Fibroblast of lung (primary cell): ENCODE data around the gene ARHGEF7. TPM values are rescaled to one million over a fixed set of nuclear protein-coding genes. Genes with fewer than 3 reads are reported as not detected.
A peak's percentile ranks its signal among the peaks of the same experiment; 100 is the strongest.

Experiments used
- DNase-seq, 2 donors: peaks; one replicate each; pipeline versions ENCODE4 v3.0.0 to v3.0.0-alpha.2; 2010; ENCODE audit warnings: low read depth in 2 of 2
- H2AFZ ChIP-seq: 2 replicates; pipeline ENCODE4 v1.5.1; 2012; ENCODE audit warnings: low read length, control low read depth, inconsistent platforms
- H3K27ac ChIP-seq: 2 replicates; pipeline ENCODE4 v1.5.1; 2011; ENCODE audit warnings: low read length, control low read depth; ENCODE audit not compliant: insufficient read depth
- H3K27me3 ChIP-seq: 2 replicates; pipeline ENCODE4 v1.5.1; 2011; ENCODE audit warnings: mild to moderate bottlenecking, low read length; ENCODE audit not compliant: control insufficient read depth, insufficient read depth
- H3K36me3 ChIP-seq: 2 replicates; pipeline ENCODE4 v1.5.1; 2011; ENCODE audit warnings: low read length; ENCODE audit not compliant: control insufficient read depth, insufficient read depth
- H3K4me1 ChIP-seq: 2 replicates; pipeline ENCODE4 v1.5.1; 2011; ENCODE audit warnings: low read length; ENCODE audit not compliant: control insufficient read depth, insufficient read depth; ENCODE audit errors: extremely low read depth
- H3K4me2 ChIP-seq: 2 replicates; pipeline ENCODE4 v1.5.1; 2011; ENCODE audit warnings: low read length, control low read depth; ENCODE audit not compliant: insufficient read depth; ENCODE audit errors: extremely low read depth
- H3K4me3 ChIP-seq, 4 experiments: fragments of 200-600 bp in 1 of 4; sonication (generic) in 1 of 4; replicated peaks in 1 of 4; 2 replicates each; pipeline ENCODE4 v1.5.1; 2011 to 2016; ENCODE audit warnings: low read length in 4 of 4, low read depth in 3 of 4, mild to moderate bottlenecking in 3 of 4, control low read depth in 2 of 4, inconsistent platforms in 1 of 4, mixed read lengths in 1 of 4; ENCODE audit not compliant: insufficient read depth in 1 of 4; ENCODE audit errors: control extremely low read depth in 1 of 4
- H3K79me2 ChIP-seq: 2 replicates; pipeline ENCODE4 v1.5.1; 2012; ENCODE audit warnings: mild to moderate bottlenecking, low read length, inconsistent platforms; ENCODE audit not compliant: control insufficient read depth, insufficient read depth
- H3K9ac ChIP-seq: 2 replicates; pipeline ENCODE4 v1.5.1; 2011; ENCODE audit warnings: mild to moderate bottlenecking, low read length, control low read depth; ENCODE audit not compliant: insufficient read depth
- H3K9me3 ChIP-seq: 2 replicates; pipeline ENCODE4 v1.5.1; 2012; ENCODE audit warnings: low read depth, low read length; ENCODE audit not compliant: control insufficient read depth, insufficient read depth
- H4K20me1 ChIP-seq: 2 replicates; pipeline ENCODE4 v1.5.1; 2011; ENCODE audit warnings: low read length; ENCODE audit not compliant: control insufficient read depth, insufficient read depth; ENCODE audit errors: extremely low read depth
- CTCF ChIP-seq, 2 donors: IDR thresholded peaks in 1 of 2; conservative IDR thresholded peaks in 1 of 2; 1 replicate in 1 of 2; 2 replicates in 1 of 2; pipeline ENCODE4 v1.5.1; 2011 to 2012; ENCODE audit warnings: low read length in 2 of 2, control low read depth in 1 of 2, inconsistent platforms in 1 of 2, low read depth in 1 of 2, mild to moderate bottlenecking in 1 of 2
- EZH2 ChIP-seq: IDR thresholded peaks from 2 replicates; pipeline ENCODE4 v1.5.1; 2012; ENCODE audit warnings: low read length, control low read depth, mild to moderate bottlenecking; ENCODE audit errors: missing control alignments
- polyA plus RNA-seq, 2 donors: library from polyadenylated mRNA; depleted of rRNA in 1 of 2; stranded (reverse) in 1 of 2; unstranded in 1 of 2; fragments of >200 nt; gene quantifications; 2 replicates each; pipeline ENCODE4 v1.2.1, GENCODE V29; 2011 to 2012; ENCODE audit warnings: missing spikeins in 1 of 2
- total RNA-seq: library from RNA; depleted of rRNA; stranded (reverse); fragments of >200 nt; gene quantifications from 2 replicates; pipeline ENCODE4 v1.2.1, GENCODE V29; 2014

The ARHGEF7 gene
- total and polyA plus RNA-seq, 2 donors (not counting 1 experiment from before 2014, with no cell fraction given): 29.1 to 42.8 TPM

GRCh38 chr13:111181977-111182376 is 66.9 kb downstream of the ARHGEF7 start:
- no peak for DNase-seq
- H3K9ac ChIP-seq: no peak overlapping the region
- peaks cover 75% of the 10 kb centered on the region for H3K79me2 ChIP-seq
- peaks cover 15% of the 10 kb centered on the region for H3K4me1 ChIP-seq
- no peak overlapping the region for H2AFZ ChIP-seq
- no peak overlapping the region for H3K27ac ChIP-seq
- H3K4me3 ChIP-seq: no peak overlapping the region
- TF ChIP-seq CTCF (conservative IDR thresholded peaks at IDR 0.05 in 1 of 2, IDR thresholded peaks at IDR 0.05 in 1 of 2; ENCODE audit: low read depth in 1 of 2, low read length in 2 of 2) (no peak), EZH2 (no peak)
- no peak overlapping the region for H3K4me2 ChIP-seq
- H3K36me3 ChIP-seq: peaks cover 1% of the 10 kb centered on the region
- H4K20me1 ChIP-seq: no peaks in the 10 kb centered on the region
- H3K9me3 ChIP-seq: no peaks in the 10 kb centered on the region
- no peaks in the 10 kb centered on the region for H3K27me3 ChIP-seq

- H3K27me3 ChIP-seq: no peaks in the 10 kb centered on the region
- H3K4me2 ChIP-seq: no peak overlapping the region
- H4K20me1 ChIP-seq: no peaks in the 10 kb centered on the region
- peaks cover 1% of the 10 kb centered on the region for H3K36me3 ChIP-seq
- peaks cover 84% of the 10 kb centered on the region for H3K79me2 ChIP-seq
- H3K27ac ChIP-seq: no peak overlapping the region
- no peak overlapping the region for H3K9ac ChIP-seq
- H3K4me1 ChIP-seq: peaks cover 19% of the 10 kb centered on the region
- no peak overlapping the region for H3K4me3 ChIP-seq
- no peak for TF ChIP-seq CTCF (conservative IDR thresholded peaks at IDR 0.05 in 1 of 2, IDR thresholded peaks at IDR 0.05 in 1 of 2; ENCODE audit: low read depth in 1 of 2, low read length in 2 of 2)
- no peak for TF ChIP-seq EZH2
- H2AFZ ChIP-seq: no peak overlapping the region
- H3K9me3 ChIP-seq: no peaks in the 10 kb centered on the region
- no peak for DNase-seq
Observed at GRCh38 chr13:111183087-111183645, 68.1 kb downstream of the ARHGEF7 start.

GRCh38 chr13:111183959-111184358 is 68.8 kb downstream of the ARHGEF7 start:
- Histone ChIP-seq H3K79me2 (peaks cover 80% of the 10 kb centered on the region), H3K9ac (no peak overlapping the region), H3K9me3 (no peaks in the 10 kb centered on the region), H3K4me1 (peaks cover 17% of the 10 kb centered on the region), H3K4me2 (no peak overlapping the region), H4K20me1 (no peaks in the 10 kb centered on the region), H3K27me3 (no peaks in the 10 kb centered on the region), H3K27ac (peak overlapping the region; percentile 24), H3K36me3 (no peaks in the 10 kb centered on the region), H2AFZ (no peak overlapping the region), H3K4me3 (no peak overlapping the region)
- no peak for TF ChIP-seq CTCF (conservative IDR thresholded peaks at IDR 0.05 in 1 of 2, IDR thresholded peaks at IDR 0.05 in 1 of 2; ENCODE audit: low read depth in 1 of 2, low read length in 2 of 2)
- no peak for TF ChIP-seq EZH2
- DNase-seq: no peak
